GM23338 (cell line): ENCODE results near the gene R3HDM2.

Source experiments
- EZH2phosphoT487 ChIP-seq: fragments of 200-600 bp; sonication (generic); IDR thresholded peaks from one replicate; pipeline ENCODE4 v1.8.1; 2018; ENCODE audit warnings: antibody characterized with exemption; ENCODE audit not compliant: unreplicated experiment
- JUNB ChIP-seq: IDR thresholded peaks from one replicate; pipeline ENCODE4 v1.6.1; 2016; ENCODE audit warnings: antibody characterized with exemption; ENCODE audit not compliant: unreplicated experiment
- POLR2AphosphoS5 ChIP-seq: IDR thresholded peaks from 2 replicates; pipeline ENCODE4 v1.6.1; 2016; ENCODE audit warnings: antibody characterized with exemption, low read depth
- TF ChIP-seq, protein P1 (sequence below), 2 experiments: fragments of 200-600 bp in 1 of 2; sonication (generic) in 1 of 2; conservative IDR thresholded peaks; 2 replicates each; pipeline versions ENCODE4 v1.5.1 to v1.6.1; 2016 to 2017; ENCODE audit warnings: antibody characterized with exemption in 2 of 2, low read depth in 2 of 2, mild to moderate bottlenecking in 2 of 2, moderate library complexity in 1 of 2

DNA sequence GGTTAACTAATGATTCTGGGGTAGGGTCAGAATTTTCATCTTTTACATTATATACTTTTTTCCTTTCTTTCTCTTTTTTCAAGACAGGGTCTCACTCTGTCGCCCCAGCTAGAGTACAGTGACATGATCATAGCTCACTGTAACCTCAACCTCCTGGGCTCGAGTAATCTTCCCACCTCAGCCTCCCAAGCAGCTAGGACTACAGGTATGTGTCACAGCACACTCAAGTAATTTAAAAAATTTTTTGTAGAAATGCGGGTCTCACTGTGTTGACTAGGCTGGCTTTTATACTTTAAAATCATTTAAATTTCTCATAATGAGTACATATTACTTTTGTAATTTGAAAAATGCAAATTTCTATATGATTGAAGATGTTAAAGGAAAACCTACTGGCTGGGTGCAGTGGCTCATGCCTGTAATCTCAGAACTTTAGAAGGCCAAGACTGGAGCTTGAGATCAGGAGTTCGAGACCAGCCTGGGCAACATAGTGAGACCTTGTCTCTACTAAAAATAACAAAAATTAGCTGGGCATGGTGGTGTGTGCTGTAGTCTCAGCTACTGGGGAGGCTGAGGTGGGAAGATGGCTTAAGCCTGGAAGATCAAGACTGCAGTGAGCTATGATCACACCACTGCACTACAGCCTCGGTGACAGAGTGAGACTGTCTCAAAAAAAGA lies 25.7 kb downstream of the R3HDM2 start:
- TF ChIP-seq, protein P1, sequence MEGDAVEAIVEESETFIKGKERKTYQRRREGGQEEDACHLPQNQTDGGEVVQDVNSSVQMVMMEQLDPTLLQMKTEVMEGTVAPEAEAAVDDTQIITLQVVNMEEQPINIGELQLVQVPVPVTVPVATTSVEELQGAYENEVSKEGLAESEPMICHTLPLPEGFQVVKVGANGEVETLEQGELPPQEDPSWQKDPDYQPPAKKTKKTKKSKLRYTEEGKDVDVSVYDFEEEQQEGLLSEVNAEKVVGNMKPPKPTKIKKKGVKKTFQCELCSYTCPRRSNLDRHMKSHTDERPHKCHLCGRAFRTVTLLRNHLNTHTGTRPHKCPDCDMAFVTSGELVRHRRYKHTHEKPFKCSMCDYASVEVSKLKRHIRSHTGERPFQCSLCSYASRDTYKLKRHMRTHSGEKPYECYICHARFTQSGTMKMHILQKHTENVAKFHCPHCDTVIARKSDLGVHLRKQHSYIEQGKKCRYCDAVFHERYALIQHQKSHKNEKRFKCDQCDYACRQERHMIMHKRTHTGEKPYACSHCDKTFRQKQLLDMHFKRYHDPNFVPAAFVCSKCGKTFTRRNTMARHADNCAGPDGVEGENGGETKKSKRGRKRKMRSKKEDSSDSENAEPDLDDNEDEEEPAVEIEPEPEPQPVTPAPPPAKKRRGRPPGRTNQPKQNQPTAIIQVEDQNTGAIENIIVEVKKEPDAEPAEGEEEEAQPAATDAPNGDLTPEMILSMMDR (conservative IDR thresholded peaks at IDR 0.05; ENCODE audit: low read depth in 2 of 2) = no peak
- TF ChIP-seq POLR2AphosphoS5 = no peak
- no peak for TF ChIP-seq JUNB
- no peak for TF ChIP-seq EZH2phosphoT487
